UCSD-AML1 (cell line): Measurements from ENCODE around the gene CLEC16A.
"Not testable (repeated sequence)": the region's sequence is repeated elsewhere in the genome, so short reads cannot be mapped to it uniquely, and the experiment has no call there.

Experiments used
- DNase-seq: peaks from one replicate; lab custom pipeline; 2025; ENCODE audit not compliant: unreplicated experiment; lab: John Stamatoyannopoulos, UW

The CLEC16A gene

DNA sequence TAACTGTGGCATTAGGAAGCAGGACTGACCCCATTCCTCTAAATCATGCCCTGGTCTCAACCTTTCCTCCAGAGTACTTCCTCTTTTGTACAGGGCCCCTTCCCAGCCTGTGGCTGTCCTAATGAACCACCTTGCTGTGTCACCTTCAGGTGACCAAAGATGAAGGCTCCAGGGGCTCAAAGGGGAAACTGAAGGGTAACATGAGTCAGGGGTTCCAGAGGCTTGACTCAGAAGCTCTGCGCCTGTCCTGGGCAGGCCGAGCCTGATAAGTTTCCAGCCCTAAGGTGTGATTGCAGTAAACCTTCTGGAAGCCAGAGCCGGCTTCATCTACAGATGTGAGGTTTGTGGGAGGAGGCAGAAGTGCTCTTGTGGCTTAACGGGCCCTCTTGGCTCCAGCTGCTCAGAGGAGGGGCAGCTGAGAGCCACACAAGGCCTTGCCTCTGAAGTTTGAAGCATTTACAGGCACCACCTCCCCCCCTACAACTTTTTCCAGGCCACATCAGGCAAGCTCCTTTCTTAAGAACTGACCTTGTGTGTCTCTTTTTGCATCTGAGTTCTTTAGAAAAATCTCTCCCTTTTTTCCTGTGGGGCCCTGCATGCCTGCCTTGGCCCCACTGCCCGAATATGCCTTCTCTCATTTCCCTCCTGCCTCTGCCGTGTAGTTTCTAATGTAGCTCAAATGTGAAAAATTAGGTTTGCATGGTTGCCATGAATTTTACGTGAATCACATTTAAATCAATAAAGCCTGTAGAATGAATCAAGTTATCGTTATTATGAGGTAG, 149.9 kb downstream of the CLEC16A start:
- peak; percentile 64 for DNase-seq

- DNase-seq = no peak
Measured at GRCh38 chr16:11094857-11095565, 150.6 kb downstream of the CLEC16A start.

GRCh38 chr16:11095935-11096334, 151.6 kb downstream of the CLEC16A start:
- no peak for DNase-seq

DNA sequence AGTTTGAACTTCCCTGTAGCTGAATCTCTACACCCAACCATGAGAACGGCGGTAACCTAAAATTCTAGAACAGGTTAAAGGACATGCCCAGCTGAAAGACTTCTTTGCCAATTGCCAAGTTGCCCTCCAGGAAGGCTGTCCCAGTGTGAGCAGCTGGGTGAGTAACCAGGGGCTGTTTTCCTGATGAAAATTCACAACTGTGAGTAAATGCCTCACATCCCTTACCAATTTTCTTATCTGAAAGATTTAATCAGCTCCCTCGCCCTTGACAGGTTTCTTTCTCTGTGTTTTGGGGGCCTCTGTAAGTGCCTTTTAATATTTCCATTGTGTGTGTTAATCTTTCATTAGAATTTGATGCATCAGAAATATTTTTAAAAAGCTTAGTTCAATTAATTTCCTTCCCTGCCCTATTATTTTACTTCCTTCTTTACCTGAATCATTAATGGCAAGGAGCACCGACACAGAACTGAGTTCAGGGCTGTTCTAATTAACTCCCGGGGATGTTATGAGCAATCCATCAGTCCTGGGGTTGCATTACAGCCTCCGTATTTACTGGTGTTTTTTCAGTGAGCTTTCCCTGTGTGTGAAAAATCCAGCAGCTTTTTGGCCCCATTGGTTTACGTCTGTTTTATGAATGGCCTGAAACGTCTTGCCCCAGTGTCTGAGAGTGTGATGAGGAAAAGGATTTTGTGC, 152.9 kb downstream of the CLEC16A start:
- DNase-seq = no peak

DNA sequence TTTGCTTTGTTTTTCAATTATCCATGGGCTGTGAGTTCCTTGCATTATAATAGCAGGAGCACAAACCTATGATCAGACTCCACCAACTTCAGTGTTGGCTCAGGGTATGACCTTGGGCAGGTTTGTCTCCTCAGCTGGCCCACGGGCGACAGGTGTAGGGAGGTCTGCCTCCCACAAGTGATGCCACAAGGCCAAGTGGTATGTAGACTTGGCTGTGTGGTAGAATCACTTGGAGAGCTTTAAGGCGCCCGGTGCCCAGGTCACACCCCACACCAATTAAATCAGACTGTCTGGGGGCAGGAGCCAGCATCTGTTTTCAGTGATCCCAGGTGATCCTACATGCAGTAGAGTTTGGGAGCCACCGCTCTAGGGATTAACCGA, 153.4 kb downstream of the CLEC16A start:
- no peak for DNase-seq

DNA sequence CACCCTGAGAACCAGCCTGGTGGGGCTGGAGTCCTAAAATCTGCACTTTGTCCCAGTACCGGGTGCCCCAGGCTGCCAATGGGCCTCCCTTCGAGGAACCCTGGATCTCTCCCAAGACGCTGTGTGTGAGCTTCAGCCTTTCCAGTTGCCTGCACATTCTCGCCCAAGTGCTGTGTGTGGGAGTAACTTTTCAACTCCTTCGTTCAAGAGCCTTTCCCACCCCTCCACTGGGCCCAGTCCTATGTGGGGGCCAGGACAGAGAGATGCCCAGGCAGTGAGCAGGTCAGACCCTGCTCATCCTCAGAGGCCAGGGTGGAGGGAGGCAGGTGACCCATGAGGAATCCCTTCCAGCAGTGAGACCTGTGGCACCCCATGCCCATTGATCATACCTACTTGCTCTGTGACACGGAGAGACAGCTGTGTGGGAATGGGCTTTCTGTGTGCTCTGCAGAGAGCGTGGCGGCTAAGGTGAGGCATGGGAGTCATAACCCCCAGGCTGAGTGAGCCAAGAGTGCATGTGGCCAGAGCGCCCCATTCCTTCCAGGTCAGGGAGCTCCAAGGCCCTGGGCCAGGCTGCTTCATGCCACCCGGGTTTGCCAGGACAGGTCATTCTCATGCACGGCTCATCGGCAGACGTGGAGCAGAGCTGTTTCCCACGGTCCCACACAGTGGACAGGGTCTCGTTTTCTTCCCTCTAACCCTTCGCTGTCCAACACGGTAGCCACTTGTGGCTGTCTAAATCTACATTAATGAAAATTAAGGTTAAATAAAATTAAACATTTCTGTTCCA, 154.4 kb downstream of the CLEC16A start:
- no peak for DNase-seq

- DNase-seq = no peak
Measured at GRCh38 chr16:11099672-11100205, 155.4 kb downstream of the CLEC16A start.

- no peak for DNase-seq
Measured at GRCh38 chr16:11100239-11100750, 155.9 kb downstream of the CLEC16A start.

GRCh38 chr16:11101283-11101682, 156.9 kb downstream of the CLEC16A start:
- no peak for DNase-seq

DNA sequence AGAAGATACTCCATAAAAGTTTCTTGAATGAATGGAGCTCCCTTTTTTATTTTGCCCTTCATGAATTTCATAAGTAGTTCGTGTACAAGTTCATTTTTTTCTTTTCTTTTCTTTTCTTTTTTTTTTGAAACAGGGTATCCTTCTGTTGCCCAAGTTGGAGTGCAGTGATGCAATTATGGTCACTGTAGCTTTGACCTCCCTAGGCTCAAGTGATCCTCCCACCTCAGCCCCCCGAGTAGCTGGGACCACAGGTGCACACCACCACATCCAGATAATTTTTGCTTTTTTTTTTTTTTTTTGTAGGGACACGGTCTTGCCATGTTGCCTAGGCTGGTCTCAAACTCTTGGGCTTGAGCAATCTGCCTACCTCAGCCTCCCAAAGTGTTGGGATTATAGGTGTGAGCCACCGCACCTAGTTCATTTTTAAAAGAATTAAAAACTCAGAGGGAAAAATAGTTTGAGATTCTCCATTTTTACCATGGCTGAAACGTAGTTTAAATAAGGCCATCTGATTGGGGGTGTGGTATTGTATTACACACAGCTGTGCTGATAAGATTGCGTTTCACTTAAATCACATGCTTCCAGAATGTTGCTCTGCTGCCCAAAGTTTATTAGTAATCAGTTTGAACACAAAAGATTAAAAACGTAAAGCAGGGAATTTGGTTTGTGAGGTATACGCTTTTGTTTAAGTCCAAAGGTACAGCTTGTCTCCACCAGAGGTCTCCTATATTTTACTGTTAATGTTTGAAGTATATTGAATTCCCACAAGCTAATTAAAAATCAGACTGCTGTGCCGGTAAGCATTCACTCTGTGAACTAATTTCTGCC, 157.5 kb downstream of the CLEC16A start:
- DNase-seq = no peak

DNA sequence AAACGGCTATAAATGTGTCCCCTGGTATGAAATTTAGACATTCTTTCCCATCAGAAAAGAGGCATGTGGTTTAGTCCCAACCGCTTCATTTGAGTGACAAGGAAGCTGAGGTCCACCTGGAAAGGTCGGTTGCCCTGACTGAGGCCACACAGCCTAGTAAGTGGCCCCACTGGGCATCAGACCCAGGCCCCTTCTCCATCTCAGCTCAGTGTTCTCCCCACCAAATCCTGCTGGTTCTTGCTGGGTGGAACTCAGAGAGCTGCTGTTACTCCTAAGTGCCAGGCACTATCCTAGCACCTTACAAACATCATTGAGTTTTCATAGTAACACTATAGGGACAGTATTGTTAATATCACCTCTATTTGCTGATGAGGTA, 158.1 kb downstream of the CLEC16A start:
- DNase-seq = no peak

DNA sequence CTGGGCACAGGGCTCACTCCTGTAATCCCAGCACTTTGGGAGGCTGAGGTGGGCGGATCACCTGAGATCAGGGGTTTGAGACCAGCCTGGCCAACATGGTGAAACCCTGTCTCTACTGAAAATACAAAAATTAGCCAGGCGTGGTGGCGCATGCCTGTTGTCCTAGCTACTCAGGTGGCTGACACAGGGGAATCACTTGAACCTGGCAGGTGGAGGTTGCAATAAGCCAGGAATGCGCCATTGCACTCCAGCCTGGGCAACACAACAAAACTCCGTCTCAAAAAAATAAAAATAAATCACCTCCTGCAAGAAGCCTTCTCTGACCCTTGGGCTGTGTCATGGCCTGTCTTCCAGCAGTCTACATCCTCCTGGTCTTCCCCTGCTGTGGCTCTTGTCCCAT, 158.9 kb downstream of the CLEC16A start:
- DNase-seq = not testable (repeated sequence)

DNA sequence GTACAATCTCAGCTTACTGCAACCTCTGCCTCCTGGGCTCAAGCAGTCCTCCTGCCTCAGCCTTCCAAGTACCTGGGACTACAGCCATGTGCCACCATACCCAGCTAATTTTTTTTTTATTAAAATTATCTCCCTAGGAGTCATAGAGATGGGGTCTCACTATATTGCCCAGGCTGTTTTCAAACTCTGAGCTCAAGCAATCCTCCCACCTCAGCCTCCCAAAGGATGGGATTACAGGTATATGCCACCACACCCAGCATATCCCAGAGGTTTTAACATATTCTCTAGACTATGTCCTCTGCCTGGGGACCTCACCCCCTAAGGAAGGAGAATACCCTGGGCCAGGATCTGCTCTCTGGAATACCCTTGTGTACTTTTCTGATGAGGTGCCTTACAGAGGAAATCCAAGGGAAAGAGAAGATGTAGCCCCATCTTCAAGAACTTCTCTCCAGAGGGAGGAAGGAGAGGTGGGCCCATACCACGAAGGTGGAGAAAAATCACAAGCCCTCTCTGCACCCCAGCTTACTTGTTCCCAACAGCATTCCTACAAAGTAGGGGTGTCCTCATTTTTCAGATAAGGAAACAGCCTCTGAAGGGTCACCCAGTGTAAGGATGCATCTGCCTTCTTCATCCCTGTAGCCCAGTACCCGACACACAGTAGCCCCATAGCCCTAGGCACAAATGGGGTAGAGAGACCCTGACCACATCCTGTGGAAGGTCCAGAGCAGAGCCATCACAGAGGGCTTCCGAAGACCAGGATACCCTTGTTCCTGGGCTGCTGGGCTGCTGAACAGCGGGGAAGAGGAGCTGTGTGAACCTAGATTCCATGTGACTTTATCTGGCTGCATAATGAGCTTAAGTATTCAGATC, 160.0 kb downstream of the CLEC16A start:
- DNase-seq = no peak

- peak; percentile 40 for DNase-seq
Measured at GRCh38 chr16:11105038-11105903, 160.9 kb downstream of the CLEC16A start.

DNA sequence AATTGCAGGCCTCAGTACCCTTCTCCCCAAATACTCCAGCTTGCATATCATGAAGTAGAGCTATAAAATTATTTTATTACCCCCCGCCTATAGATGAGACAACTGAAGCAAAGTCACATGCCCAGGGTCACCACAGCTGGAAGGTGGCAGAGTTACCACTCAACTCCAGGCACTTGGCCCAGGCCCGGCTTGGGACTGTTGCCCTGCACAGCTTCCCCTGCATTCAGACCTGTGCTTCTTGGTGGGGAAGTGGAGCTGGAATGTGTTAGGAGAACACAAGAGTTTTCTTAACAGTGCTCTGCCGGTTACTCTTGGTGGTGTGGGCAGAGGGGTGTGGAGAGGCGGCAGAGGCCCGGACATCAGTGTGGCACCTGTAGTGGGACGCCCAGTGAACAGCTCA, 162.4 kb downstream of the CLEC16A start:
- no peak for DNase-seq

GRCh38 chr16:11107780-11108465, 163.6 kb downstream of the CLEC16A start:
- no peak for DNase-seq

DNA sequence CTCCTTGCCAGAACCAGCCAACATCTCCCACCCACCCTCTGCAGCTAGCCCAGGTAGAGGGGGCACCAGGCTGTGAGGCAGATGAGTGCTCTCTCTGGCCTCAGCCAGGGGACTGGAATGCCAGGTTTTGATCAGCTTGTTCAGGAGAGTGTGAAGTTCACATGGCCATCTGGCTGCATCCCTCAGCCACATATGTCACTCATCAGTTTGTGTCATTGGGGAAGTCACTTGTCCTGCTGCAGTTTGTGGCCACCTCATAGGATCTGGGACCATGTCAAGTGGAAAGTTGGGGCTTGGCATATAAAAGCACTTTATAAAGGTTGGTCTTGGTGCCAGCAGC, 164.1 kb downstream of the CLEC16A start:
- DNase-seq = no peak

DNA sequence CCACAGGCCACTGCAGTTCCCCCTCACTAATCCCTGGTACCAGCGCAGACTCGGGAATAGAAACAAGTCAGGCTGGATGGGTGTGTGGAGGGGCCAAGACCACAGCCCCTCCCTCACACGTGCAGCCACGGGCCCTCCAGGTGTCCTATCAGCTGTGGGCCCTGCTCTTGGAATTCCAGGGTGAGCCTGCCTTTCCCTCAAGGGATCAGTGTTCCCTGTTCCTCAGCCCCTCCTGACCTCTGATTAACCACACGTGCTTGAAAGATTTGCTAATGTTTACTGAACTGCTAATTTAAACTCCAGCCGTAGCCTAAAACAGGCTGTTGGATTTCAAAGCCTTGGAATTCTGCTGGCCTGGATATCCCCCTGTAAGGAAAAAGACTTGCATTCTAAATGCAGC, 165.2 kb downstream of the CLEC16A start:
- no peak for DNase-seq
